Trophoblast cell (in vitro differentiated cells and primary cell): ENCODE data around the gene CLMN.

Experiments used
- DNase-seq, 2 donors: peaks; one replicate each; pipeline ENCODE4 v3.0.0-alpha.2; 2016
- H2AFZ ChIP-seq: 2 replicates; pipeline ENCODE4 v1.6.1; 2013; ENCODE audit warnings: low read length, moderate library complexity, mild to moderate bottlenecking; ENCODE audit not compliant: insufficient read depth, poor library complexity
- H2AK5ac ChIP-seq: 2 replicates; pipeline ENCODE4 v1.6.1; 2013; ENCODE audit warnings: mild to moderate bottlenecking, low read length
- H2BK120ac ChIP-seq: 2 replicates; pipeline ENCODE4 v1.6.1; 2013; ENCODE audit warnings: low read length, mild to moderate bottlenecking, moderate library complexity; ENCODE audit not compliant: insufficient read depth, poor library complexity
- H2BK12ac ChIP-seq: 2 replicates; pipeline ENCODE4 v1.6.1; 2013; ENCODE audit warnings: mild to moderate bottlenecking, low read length, moderate library complexity
- H2BK5ac ChIP-seq: 2 replicates; pipeline ENCODE4 v1.6.1; 2013; ENCODE audit warnings: low read length, low read depth, moderate library complexity, mild to moderate bottlenecking; ENCODE audit not compliant: poor library complexity
- H3K14ac ChIP-seq: 2 replicates; pipeline ENCODE4 v1.6.1; 2013; ENCODE audit warnings: mild to moderate bottlenecking, low read length
- H3K18ac ChIP-seq: 2 replicates; pipeline ENCODE4 v1.6.1; 2013; ENCODE audit warnings: mild to moderate bottlenecking, low read length
- H3K23ac ChIP-seq: 2 replicates; pipeline ENCODE4 v1.6.1; 2013; ENCODE audit warnings: low read length
- H3K27ac ChIP-seq: 2 replicates; pipeline ENCODE4 v1.5.1; 2013; ENCODE audit warnings: low read depth, mild to moderate bottlenecking, inconsistent platforms, low read length, moderate library complexity
- H3K27me3 ChIP-seq: 2 replicates; pipeline ENCODE4 v1.6.1; 2013; ENCODE audit warnings: inconsistent platforms, mild to moderate bottlenecking, low read length, moderate library complexity; ENCODE audit not compliant: insufficient read depth
- H3K36me3 ChIP-seq, 2 experiments: 1 replicate in 1 of 2; 2 replicates in 1 of 2; pipeline ENCODE4 v1.6.1; 2013; ENCODE audit warnings: low read length in 2 of 2, mild to moderate bottlenecking in 2 of 2, moderate library complexity in 1 of 2; ENCODE audit not compliant: insufficient read depth in 2 of 2, control insufficient read depth in 1 of 2
- H3K4ac ChIP-seq: 2 replicates; pipeline ENCODE4 v1.6.1; 2013; ENCODE audit warnings: low read depth, mild to moderate bottlenecking, low read length, moderate library complexity
- H3K4me1 ChIP-seq, 2 experiments: 1 replicate in 1 of 2; 2 replicates in 1 of 2; pipeline ENCODE4 v1.6.1; 2013; ENCODE audit warnings: low read length in 2 of 2, mild to moderate bottlenecking in 2 of 2, moderate library complexity in 1 of 2; ENCODE audit not compliant: insufficient read depth in 2 of 2, control insufficient read depth in 1 of 2
- H3K4me2 ChIP-seq: 2 replicates; pipeline ENCODE4 v1.6.1; 2013; ENCODE audit warnings: inconsistent platforms, mild to moderate bottlenecking, low read length, moderate library complexity
- H3K4me3 ChIP-seq: 2 replicates; pipeline ENCODE4 v1.5.1; 2013; ENCODE audit warnings: mild to moderate bottlenecking, low read depth, low read length, inconsistent platforms
- H3K79me1 ChIP-seq: one replicate; pipeline ENCODE4 v1.6.1; 2013; ENCODE audit warnings: low read length
- H3K79me2 ChIP-seq: 2 replicates; pipeline ENCODE4 v1.6.1; 2013; ENCODE audit warnings: low read length, mild to moderate bottlenecking; ENCODE audit not compliant: control insufficient read depth, insufficient read depth, poor library complexity
- H3K9ac ChIP-seq: 2 replicates; pipeline ENCODE4 v1.6.1; 2013; ENCODE audit warnings: mild to moderate bottlenecking, low read length
- H3K9me3 ChIP-seq: 2 replicates; pipeline ENCODE4 v1.6.1; 2013; ENCODE audit warnings: low read depth, mild to moderate bottlenecking, control low read depth, inconsistent platforms, low read length; ENCODE audit not compliant: insufficient read depth
- H4K12ac ChIP-seq: 2 replicates; pipeline ENCODE4 v1.6.1; 2013; ENCODE audit warnings: low read depth, mild to moderate bottlenecking, low read length, moderate library complexity
- H4K8ac ChIP-seq: 2 replicates; pipeline ENCODE4 v1.6.1; 2013; ENCODE audit warnings: low read depth, mild to moderate bottlenecking, low read length, moderate library complexity
- H4K91ac ChIP-seq: one replicate; pipeline ENCODE4 v1.6.1; 2013; ENCODE audit warnings: low read depth, mild to moderate bottlenecking, low read length, moderate library complexity
- WGBS: extraction: QIAGEN DNeasy Blood & Tissue Kit; methylation state at CpG from one replicate; pipeline ENCODE4 v1.1.7; 2013; ENCODE audit warnings: missing lambda C conversion rate; ENCODE audit not compliant: insufficient read length, insufficient coverage; ENCODE audit errors: extremely low coverage; 5-methylcytosine and 5-hydroxymethylcytosine counted together

The CLMN gene

DNA sequence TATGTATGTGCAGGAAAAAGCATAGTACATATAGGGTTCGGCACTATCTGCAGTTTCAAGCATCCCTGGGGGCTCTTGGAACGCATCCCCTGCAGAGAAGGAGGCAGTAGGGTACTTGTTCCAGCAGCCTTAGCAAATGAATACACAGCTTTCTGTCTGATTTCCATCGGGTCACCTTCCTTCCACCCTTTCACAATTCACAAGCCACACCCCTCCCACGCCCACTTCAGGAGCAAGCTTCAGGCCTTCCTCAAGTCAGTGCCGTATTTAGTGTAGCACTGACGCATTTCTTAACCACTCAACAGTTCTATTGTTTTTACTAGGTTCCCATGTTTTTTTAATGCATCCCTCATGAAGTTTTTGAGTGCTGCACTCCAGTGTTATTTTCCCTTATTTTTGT is 64.2 kb downstream of the CLMN start:
- WGBS = no CpG with 5 or more reads among the region's 6 CpGs

GRCh38 chr14:95255013-95255412 is 64.7 kb downstream of the CLMN start:
- no peaks in the 10 kb centered on the region for H3K27me3 ChIP-seq
- WGBS = no CpG with 5 or more reads among the region's 4 CpGs
- no peak overlapping the region for H3K9ac ChIP-seq

More for the DNA sequence above, 64.2 kb downstream of the CLMN start:
- H3K36me3 ChIP-seq = no peaks in the 10 kb centered on the region
- H4K12ac ChIP-seq = no peak overlapping the region
- H3K4me1 ChIP-seq = peaks cover 5 to 16% of the 10 kb centered on the region in 2 experiments
- H4K8ac ChIP-seq = no peak overlapping the region
- no peak overlapping the region for H3K23ac ChIP-seq
- no peak overlapping the region for H4K91ac ChIP-seq
- no peak overlapping the region for H2AFZ ChIP-seq
- no peak overlapping the region for H3K9ac ChIP-seq
- no peak overlapping the region for H3K4me2 ChIP-seq
- H3K18ac ChIP-seq = no peak overlapping the region
- no peak overlapping the region for H2AK5ac ChIP-seq
- H3K9me3 ChIP-seq = no peaks in the 10 kb centered on the region
- no peak overlapping the region for H3K14ac ChIP-seq
- no peaks in the 10 kb centered on the region for H3K79me2 ChIP-seq
- H2BK120ac ChIP-seq = no peak overlapping the region
- H2BK12ac ChIP-seq = no peak overlapping the region
- no peaks in the 10 kb centered on the region for H3K79me1 ChIP-seq
- no peak overlapping the region for H3K27ac ChIP-seq
- peak in 1 of 2 donors; percentile 52 for DNase-seq
- no peak overlapping the region for H2BK5ac ChIP-seq
- no peak overlapping the region for H3K4me3 ChIP-seq
- H3K4ac ChIP-seq = no peak overlapping the region
- H3K27me3 ChIP-seq = no peaks in the 10 kb centered on the region

DNA sequence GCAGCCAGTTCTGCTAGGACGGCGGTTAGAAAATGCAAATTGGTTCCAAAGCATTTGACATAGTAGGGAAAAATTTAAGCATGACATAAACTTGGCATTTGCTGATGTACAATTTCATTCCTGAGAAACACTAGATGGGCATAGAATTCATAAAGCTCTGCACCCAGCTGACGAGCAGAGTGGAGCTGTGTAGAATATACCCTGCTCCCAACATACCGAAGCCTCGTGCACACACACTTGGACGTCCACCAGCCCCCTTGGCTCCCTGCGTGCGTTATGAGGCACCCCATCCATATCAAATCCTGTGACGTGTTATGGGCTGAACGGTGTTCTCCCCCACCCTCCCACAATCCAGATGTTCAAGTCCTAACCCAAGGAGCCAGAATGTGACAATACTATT is 65.4 kb downstream of the CLMN start:
- Histone ChIP-seq H2BK5ac (no peak overlapping the region), H3K9ac (no peak overlapping the region), H2AK5ac (no peak overlapping the region), H2BK120ac (no peak overlapping the region), H3K79me2 (no peaks in the 10 kb centered on the region), H4K91ac (no peak overlapping the region), H3K4ac (no peak overlapping the region), H3K4me3 (no peak overlapping the region), H3K9me3 (no peaks in the 10 kb centered on the region), H3K4me1 (peaks cover 5 to 10% of the 10 kb centered on the region in 2 experiments), H3K27me3 (no peaks in the 10 kb centered on the region), H3K27ac (no peak overlapping the region), H3K23ac (no peak overlapping the region), H2AFZ (no peak overlapping the region), H4K12ac (no peak overlapping the region), H3K18ac (no peak overlapping the region), H3K79me1 (no peaks in the 10 kb centered on the region), H2BK12ac (no peak overlapping the region), H3K36me3 (no peaks in the 10 kb centered on the region), H4K8ac (no peak overlapping the region), H3K14ac (no peak overlapping the region), H3K4me2 (no peak overlapping the region)
- no peak for DNase-seq
- no CpG with 5 or more reads among the region's 10 CpGs for WGBS

More at GRCh38 chr14:95255013-95255412, 64.7 kb downstream of the CLMN start:
- Histone ChIP-seq H3K79me1 (no peaks in the 10 kb centered on the region), H2AFZ (no peak overlapping the region), H3K4me1 (peaks cover 5 to 16% of the 10 kb centered on the region in 2 experiments), H3K9me3 (no peaks in the 10 kb centered on the region), H3K18ac (no peak overlapping the region), H3K36me3 (no peaks in the 10 kb centered on the region), H2AK5ac (no peak overlapping the region), H3K27ac (no peak overlapping the region), H4K12ac (no peak overlapping the region), H2BK12ac (no peak overlapping the region), H3K23ac (no peak overlapping the region), H4K91ac (no peak overlapping the region), H3K79me2 (no peaks in the 10 kb centered on the region), H2BK5ac (no peak overlapping the region), H2BK120ac (no peak overlapping the region), H4K8ac (no peak overlapping the region), H3K14ac (no peak overlapping the region), H3K4ac (no peak overlapping the region), H3K4me2 (no peak overlapping the region), H3K4me3 (no peak overlapping the region)
- no peak for DNase-seq

GRCh38 chr14:95253039-95253630 is 66.6 kb downstream of the CLMN start:
- no peak for DNase-seq
- no peak overlapping the region for H3K23ac ChIP-seq
- H3K27ac ChIP-seq = no peak overlapping the region
- H3K36me3 ChIP-seq = no peaks in the 10 kb centered on the region
- no peak overlapping the region for H2BK120ac ChIP-seq
- H2AFZ ChIP-seq = no peak overlapping the region
- H3K9me3 ChIP-seq = no peaks in the 10 kb centered on the region
- no peak overlapping the region for H4K91ac ChIP-seq
- H2BK12ac ChIP-seq = no peak overlapping the region
- H4K12ac ChIP-seq = no peak overlapping the region
- no peak overlapping the region for H4K8ac ChIP-seq
- no peak overlapping the region for H3K14ac ChIP-seq
- no CpG with 5 or more reads among the region's 6 CpGs for WGBS
- H3K4me3 ChIP-seq = no peak overlapping the region
- no peak overlapping the region for H3K4ac ChIP-seq
- no peak overlapping the region for H3K9ac ChIP-seq
- no peak overlapping the region for H2BK5ac ChIP-seq
- H3K4me2 ChIP-seq = no peak overlapping the region
- H3K79me2 ChIP-seq = no peaks in the 10 kb centered on the region
- no peaks in the 10 kb centered on the region for H3K27me3 ChIP-seq
- H2AK5ac ChIP-seq = no peak overlapping the region
- no peaks in the 10 kb centered on the region for H3K79me1 ChIP-seq
- H3K18ac ChIP-seq = no peak overlapping the region
- peaks cover 5 to 10% of the 10 kb centered on the region in 2 experiments for H3K4me1 ChIP-seq
